NK-92 (cell line): ENCODE data around the gene FRY.

ENCODE experiments used
- DNase-seq: peaks from one replicate; lab custom pipeline; 2025; ENCODE audit not compliant: unreplicated experiment; lab: John Stamatoyannopoulos, UW

FRY gene

GRCh38 chr13:32254916-32255723 is 223.5 kb downstream of the FRY start:
- no peak for DNase-seq

- no peak for DNase-seq
Measured at GRCh38 chr13:32255724-32256109, 224.1 kb downstream of the FRY start.

GRCh38 chr13:32256243-32256642 is 224.7 kb downstream of the FRY start:
- DNase-seq: no peak

DNA sequence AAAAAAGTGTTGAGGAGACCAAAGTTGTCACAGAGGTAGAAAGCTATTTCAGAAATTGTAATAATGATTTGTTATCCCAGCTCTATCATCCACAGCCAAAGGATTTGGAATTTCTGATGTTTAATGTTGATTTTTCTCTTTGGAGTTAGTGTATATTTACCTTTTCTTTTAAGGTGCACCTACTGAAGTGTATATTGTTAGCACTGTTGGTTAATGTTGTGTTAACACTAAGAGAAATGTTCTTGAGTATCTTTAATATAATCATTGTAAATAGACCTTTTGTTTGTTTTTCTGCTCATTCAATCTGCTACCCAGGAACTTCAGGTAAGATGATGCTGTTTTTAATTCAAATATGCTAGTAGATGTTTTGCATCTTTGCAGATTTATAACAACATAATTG is 226.1 kb downstream of the FRY start:
- no peak for DNase-seq

DNA sequence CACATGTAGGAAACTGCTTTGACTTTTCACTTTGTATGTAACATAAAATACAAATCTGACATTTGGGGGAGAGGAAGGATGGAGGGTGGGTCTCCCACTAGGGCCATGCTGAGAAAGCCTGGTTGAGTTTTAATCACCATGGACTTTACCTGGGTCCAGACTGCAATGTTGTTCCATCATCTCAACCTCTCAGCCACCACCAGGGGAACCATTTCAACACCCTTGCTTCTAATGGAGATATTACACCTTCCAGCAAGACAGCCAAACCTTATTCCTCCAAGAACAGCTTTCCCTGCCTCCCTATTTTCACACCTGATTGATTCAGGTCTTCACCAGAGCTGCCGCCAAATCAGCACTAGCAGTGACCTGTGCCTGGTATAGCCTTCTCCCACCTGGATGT is 227.5 kb downstream of the FRY start:
- DNase-seq: no peak

DNA sequence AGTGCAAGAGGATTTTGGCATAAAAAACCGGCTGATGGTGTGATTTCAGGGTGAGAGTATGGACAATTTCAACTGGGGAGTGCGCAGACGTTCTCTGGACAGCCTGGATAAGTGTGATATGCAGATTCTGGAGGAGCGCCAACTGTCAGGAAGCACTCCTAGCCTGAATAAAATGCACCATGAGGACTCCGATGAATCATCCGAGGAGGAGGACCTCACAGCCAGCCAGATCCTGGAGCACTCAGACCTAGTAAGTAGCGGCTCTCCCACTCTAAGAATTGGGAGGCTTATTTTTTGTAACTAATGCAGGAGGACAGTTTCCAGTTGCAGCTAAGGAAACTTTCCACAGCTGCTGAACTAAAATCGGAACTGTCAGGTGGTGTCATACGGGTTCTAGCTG is 230.0 kb downstream of the FRY start:
- DNase-seq: no peak

- DNase-seq: no peak
Measured at GRCh38 chr13:32262165-32262564, 230.6 kb downstream of the FRY start.

GRCh38 chr13:32262619-32263018 is 231.0 kb downstream of the FRY start:
- no peak for DNase-seq

GRCh38 chr13:32264407-32264806 is 232.8 kb downstream of the FRY start:
- DNase-seq: no peak

DNA sequence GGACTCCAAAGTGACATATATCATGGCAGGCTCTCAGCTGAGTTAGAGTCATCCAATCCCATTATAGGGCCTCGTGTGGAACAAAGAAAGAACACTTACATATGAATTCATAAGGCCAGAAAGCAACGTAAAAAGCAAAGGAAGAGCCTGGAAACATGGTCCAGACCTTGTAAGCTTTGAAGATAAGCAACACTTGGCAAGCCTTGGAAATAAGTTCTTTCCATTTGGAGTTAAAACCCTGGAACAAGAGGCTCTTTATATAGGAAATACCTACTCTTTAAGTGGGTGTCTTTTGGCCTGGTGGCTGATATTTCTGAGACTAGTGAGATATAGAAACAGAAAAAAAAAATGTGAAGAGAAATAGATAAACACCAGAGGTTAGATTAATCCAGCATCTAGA is 234.2 kb downstream of the FRY start:
- DNase-seq: no peak

- DNase-seq: no peak
Measured at GRCh38 chr13:32266130-32266529, 234.6 kb downstream of the FRY start.

DNA sequence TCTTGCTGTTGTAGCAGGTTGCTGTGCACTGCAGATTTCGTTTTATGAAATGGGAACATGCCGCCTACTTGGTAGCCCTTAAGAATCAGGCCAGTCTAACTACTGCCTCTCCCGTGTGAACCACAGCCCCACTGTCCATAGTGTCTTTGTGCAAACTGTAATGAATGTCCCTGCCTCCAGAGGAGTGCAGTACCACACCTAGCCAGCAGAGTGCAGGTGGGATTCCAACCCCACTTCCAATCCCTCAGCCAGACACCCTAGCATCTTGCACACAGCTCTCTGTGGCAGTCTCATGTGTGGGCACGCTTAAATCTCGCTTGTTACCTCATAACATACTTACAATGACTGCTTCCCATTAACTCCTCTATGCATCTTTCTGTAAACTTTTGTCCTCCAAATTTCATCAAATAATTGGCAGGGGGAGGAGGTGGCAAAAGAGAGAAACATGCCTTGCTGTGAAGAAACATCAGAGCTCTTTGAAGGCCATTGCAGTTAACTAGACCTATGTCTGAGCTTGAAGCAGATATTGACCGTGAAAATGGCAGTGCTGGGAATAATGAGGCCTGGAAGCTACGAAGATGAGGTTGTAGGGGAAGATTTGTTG is 236.4 kb downstream of the FRY start:
- DNase-seq: no peak

DNA sequence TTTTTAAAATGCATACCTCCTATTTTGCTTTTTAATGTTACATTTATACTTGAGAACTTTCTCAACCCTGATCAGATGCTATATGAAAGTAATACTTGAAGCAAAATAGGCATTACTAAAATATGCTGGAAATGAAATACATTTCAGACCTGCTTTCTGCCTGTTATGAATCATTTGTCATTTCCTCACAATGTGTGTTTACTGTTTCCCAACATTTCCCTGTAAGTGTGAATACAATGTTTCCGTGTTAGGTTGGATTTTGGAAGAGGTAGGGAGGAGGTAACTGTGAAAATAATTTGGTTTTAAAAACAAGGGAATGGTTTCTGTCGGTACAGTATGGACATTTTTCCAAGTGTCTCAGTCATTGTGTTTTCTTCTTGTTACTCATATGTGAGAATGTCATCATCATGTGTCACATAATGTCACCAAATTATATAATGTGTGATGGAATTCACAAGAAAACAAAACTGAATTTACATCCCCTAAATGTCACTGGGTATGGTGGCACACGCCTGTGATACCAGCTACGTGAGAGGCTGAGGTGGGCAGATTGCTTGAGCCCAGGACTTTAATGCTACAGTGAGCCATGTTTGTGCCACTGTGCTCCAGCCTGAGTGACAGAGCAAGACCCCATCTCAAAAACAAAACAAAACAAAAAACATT is 240.6 kb downstream of the FRY start:
- DNase-seq: no peak

DNA sequence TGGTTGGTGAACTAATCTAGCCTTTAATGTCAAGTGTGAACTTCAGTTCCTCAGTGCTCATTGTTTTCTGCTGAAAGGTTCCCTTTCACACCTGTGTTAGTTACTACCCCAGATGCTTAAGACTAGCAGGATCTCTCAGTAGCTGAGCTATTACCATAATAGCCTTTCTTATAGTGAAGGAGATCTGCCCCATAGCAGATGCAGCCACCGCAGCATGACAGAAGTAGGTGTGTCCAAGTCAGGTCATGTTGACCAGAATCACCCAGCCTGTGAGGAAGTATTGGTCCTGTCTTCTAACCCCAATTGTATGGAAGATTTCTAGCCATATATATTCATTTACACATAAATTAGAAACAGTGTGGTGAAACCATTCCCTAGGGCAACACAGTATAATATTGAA is 246.3 kb downstream of the FRY start:
- DNase-seq: no peak

GRCh38 chr13:32278426-32278825 is 246.9 kb downstream of the FRY start:
- no peak for DNase-seq

DNA sequence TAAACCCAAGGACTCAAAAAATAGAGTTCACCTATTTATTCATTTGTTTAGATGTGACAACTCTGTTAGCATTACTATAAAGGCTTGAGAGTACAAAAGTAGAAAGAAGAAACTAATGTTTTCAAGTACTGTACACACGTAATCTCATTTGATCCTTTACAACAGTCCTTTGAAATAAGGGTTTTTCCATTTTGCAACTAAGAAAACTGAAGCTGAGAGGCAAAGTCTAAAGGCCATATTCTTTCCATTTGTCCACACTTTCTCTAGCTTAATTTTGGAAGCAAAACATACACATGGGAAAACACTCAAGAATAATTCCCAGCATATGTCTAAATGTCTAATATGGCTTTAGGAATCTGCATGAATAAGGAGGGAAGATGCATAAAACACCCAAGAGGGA is 249.5 kb downstream of the FRY start:
- no peak for DNase-seq

DNA sequence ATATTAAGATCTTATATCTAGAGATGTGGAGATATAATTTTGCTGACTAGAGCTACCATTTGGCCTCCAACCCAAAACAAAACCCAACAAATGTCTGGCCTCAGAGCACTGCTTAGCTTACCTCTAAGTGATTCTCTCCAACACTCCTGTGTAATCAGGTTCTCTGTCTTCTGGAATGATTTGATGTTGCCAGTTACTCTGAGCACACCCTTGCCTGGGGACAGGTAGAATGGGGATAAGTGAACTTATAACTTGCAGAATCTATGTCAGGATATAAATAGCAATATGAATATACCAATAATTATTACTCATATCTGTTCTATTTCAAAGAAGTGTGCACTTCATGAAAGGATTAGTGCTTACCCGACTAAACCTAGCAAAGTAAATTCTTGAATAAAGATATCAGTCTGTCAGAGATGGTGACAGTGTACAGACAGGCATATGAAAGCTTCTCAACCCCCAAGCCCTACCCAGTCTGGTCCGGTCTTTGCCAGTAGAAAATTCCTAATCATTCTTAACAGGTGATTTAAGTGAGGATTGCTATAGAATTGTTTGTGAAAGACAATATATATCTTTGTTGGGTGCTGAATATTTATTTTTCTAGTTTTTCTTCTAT is 250.6 kb downstream of the FRY start:
- no peak for DNase-seq

DNA sequence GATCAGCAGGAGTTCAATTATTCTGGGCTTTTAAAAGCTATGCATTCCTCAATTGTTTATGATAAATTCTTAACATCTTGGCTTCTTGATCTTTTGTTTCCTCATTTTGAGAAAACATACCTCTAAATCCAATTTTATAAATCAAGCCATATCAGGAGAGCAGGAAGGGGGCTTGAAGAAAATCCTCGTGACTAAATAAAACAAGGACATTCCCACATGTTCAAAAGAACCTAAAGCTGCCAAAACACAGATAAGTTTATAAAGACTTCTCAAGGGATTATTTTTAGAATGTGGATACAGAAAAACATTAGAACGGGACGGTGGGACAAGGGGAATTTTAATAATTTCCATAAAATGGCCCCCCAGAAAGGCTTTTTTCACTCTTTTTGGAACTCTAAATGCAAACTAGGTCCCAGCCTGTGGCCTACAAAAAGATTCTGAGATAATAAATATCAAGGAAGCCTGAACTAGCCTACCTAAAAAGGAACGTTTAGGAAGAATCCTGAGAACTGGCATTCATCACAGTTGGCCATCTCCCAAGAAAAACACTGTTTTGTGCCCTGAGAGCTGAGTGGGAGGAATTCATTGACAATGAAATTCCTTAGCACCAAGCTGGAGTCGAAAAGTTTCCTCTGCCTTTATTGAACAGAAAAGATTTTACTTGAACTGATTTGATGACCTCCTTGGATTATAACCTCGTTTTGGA is 253.5 kb downstream of the FRY start:
- no peak for DNase-seq

DNA sequence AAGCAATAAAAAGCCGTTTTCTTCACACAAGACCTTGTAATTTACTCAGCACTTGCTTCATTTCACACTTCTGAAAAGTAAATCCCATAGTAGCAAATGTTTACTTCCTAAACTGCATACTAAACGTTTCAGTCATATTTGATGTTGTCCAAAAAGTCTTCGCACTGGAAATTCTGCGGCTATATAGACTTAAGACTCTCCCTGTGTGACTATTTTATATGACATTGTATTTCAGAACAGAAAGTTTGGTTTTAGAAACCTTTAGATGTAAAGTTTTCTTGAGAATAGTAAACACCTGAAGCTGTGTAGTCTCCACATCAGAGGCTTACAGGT is 254.0 kb downstream of the FRY start:
- no peak for DNase-seq

- DNase-seq: no peak
Measured at GRCh38 chr13:32297206-32297605, 265.6 kb downstream of the FRY start.

DNA sequence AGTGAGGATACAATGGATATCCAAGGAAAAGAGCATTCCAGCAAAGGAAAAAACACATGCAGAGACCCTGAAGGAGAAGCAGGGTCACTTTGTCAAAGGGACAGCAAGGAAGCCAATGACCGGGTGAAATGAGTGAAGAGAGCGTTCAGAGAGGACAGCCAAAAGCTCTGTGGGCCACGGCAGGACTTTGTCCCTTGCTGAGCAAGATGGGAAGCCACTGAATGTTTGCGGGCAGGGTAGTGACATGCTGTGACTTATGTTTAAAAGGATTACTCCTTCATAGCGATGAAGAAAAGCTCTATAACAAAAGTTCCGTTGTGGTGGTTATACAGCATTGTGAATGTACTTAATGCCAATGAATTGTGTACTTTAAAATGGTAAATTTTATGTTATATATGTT is 267.1 kb downstream of the FRY start:
- DNase-seq: no peak
